NT2/D1 (cell line): ENCODE measurements around the gene KCNJ12.

ENCODE experiments used
- SUZ12 ChIP-seq: IDR thresholded peaks from 2 replicates; pipeline ENCODE4 v1.6.1; 2011; ENCODE audit not compliant: insufficient read length, insufficient read depth; ENCODE audit errors: extremely low read depth
- YY1 ChIP-seq: IDR thresholded peaks from 2 replicates; pipeline ENCODE4 v1.6.1; 2011; ENCODE audit not compliant: insufficient read length, insufficient read depth
- ZNF274 ChIP-seq: IDR thresholded peaks from 2 replicates; pipeline ENCODE4 v1.6.1; 2011; ENCODE audit warnings: mild to moderate bottlenecking, low read depth, low read length

GRCh38 chr17:21454441-21454840 is 78.3 kb downstream of the KCNJ12 start:
- TF ChIP-seq SUZ12 (no peak), YY1 (no peak), ZNF274 (no peak)
